ENCODE data around the gene FOXD4L6.
"Not testable (repeated sequence)": the region's sequence is repeated elsewhere in the genome, so short reads cannot be mapped to it uniquely, and the experiment has no call there.

- not testable (repeated sequence) for TF ChIP-seq CTCF, EZH2 (IDR thresholded peaks at IDR 0.05)
These were observed 28.0 kb downstream of the FOXD4L6 start for GRCh38 chr9:41100508-41100907.

All from neural progenitor cell (in vitro differentiated cells).